GM12878 (cell line): ENCODE results near the gene ABHD1. TPM values are rescaled to one million over a fixed set of nuclear protein-coding genes. Genes with fewer than 3 reads are reported as not detected.
"Not testable (repeated sequence)": the region's sequence is repeated elsewhere in the genome, so short reads cannot be mapped to it uniquely, and the experiment has no call there.

Source experiments
- ATAC-seq: fragments of 200-7000 bp; cut with Tn5 transposase; 3 replicates; pipeline ENCODE4 v1.9.1; 2020; ENCODE audit warnings: mild to moderate bottlenecking, moderate library complexity
- BruUV-seq: library from RNA; stranded (reverse); fragments of 400-500 nt; replicated peaks from 2 replicates; lab custom pipeline; 2021; lab: Mats Ljungman, UMichigan
- CTCF ChIA-PET: fragments of 300-600 bp; sonication (Branson Sonifier 250); formaldehyde crosslinking; extraction: SDS; loops from one replicate; lab custom pipeline; 2021; ENCODE audit warnings: inconsistent platforms; lab: Yijun Ruan, JAX
- POLR2A ChIA-PET: fragments of 350-600 bp; formaldehyde crosslinking; extraction: SDS; loops from one replicate; lab custom pipeline; 2021; ENCODE audit warnings: inconsistent platforms; lab: Charles Lee
- RAD21 ChIA-PET: fragments of 300-600 bp; sonication (Branson Sonifier 250); formaldehyde crosslinking; loops from one replicate; lab custom pipeline; 2023; ENCODE audit warnings: antibody characterized with exemption; ENCODE audit not compliant: unreplicated experiment; lab: Charles Lee
- SMC1A ChIA-PET: fragments of 300-600 bp; sonication (Branson Sonifier 250); formaldehyde crosslinking; loops from one replicate; lab custom pipeline; 2023; ENCODE audit not compliant: unreplicated experiment, uncharacterized antibody; lab: Charles Lee
- DNase-seq: peaks from one replicate; pipeline ENCODE4 v3.0.0-alpha.2; 2011; ENCODE audit warnings: low read depth, low spot score
- FAIRE-seq: peaks from 3 replicates; lab custom pipeline; 2011; peaks lifted over from hg19 to GRCh38; lab: Jason Lieb, UNC
- H2AFZ ChIP-seq: 2 replicates; pipeline ENCODE4 v1.6.0; 2011; ENCODE audit warnings: low read depth, low read length, control low read depth; ENCODE audit not compliant: control insufficient read depth
- H3K27ac ChIP-seq: 2 replicates; pipeline ENCODE4 v1.5.1; 2011; ENCODE audit warnings: control low read depth; ENCODE audit not compliant: control insufficient read depth, insufficient read depth
- H3K27me3 ChIP-seq, 2 experiments: replicated peaks in 1 of 2; 2 replicates each; pipeline versions ENCODE4 v1.6.0 to v1.6.1; 2011; ENCODE audit warnings: low read length in 1 of 2; ENCODE audit not compliant: control insufficient read depth in 2 of 2, insufficient read depth in 2 of 2
- H3K36me3 ChIP-seq, 2 experiments: 2 replicates each; pipeline ENCODE4 v1.5.1; 2011; ENCODE audit warnings: low read length in 1 of 2; ENCODE audit not compliant: control insufficient read depth in 2 of 2, insufficient read depth in 2 of 2
- H3K4me1 ChIP-seq: 2 replicates; pipeline ENCODE4 v1.6.1; 2011; ENCODE audit warnings: mild to moderate bottlenecking, low read length, moderate library complexity, mixed read lengths; ENCODE audit not compliant: control insufficient read depth, insufficient read depth
- H3K4me2 ChIP-seq: 2 replicates; pipeline ENCODE4 v1.6.0; 2011; ENCODE audit warnings: control low read depth; ENCODE audit not compliant: control insufficient read depth, insufficient read depth
- H3K4me3 ChIP-seq: fragments of 200-600 bp; sonication (generic); 2 replicates; pipeline ENCODE4 v1.5.1; 2016
- H3K79me2 ChIP-seq: 2 replicates; pipeline ENCODE4 v1.6.0; 2011; ENCODE audit warnings: low read length; ENCODE audit not compliant: control insufficient read depth, insufficient read depth
- H3K9ac ChIP-seq: 2 replicates; pipeline ENCODE4 v1.8.0; 2011; ENCODE audit warnings: low read length, control low read depth, mixed read lengths; ENCODE audit not compliant: control insufficient read depth, insufficient read depth
- H3K9me3 ChIP-seq: replicated peaks from 3 replicates; pipeline ENCODE4 v1.5.1; 2011; ENCODE audit warnings: mild to moderate bottlenecking, low read length; ENCODE audit not compliant: control insufficient read depth, insufficient read depth
- H4K20me1 ChIP-seq: 2 replicates; pipeline ENCODE4 v1.6.0; 2011; ENCODE audit not compliant: control insufficient read depth, insufficient read depth
- BHLHE40 ChIP-seq, 2 experiments: fragments of 450-650 bp in 1 of 2; IDR thresholded peaks; 2 replicates each; pipeline ENCODE4 v1.6.1; 2011 to 2017; ENCODE audit warnings: low read depth in 2 of 2, borderline replicate concordance in 1 of 2, improper control_type of control experiment in 1 of 2, low read length in 1 of 2, mild to moderate bottlenecking in 1 of 2
- BMI1 ChIP-seq: fragments of 450-650 bp; IDR thresholded peaks from 2 replicates; pipeline ENCODE4 v1.6.1; 2016; ENCODE audit warnings: mild to moderate bottlenecking, moderate library complexity, borderline replicate concordance
- IRF5 ChIP-seq: fragments of 450-650 bp; IDR thresholded peaks from 2 replicates; pipeline ENCODE4 v1.6.1; 2017; ENCODE audit warnings: borderline replicate concordance
- NBN ChIP-seq: fragments of 450-650 bp; IDR thresholded peaks from 2 replicates; pipeline ENCODE4 v1.6.1; 2016
- PAX5 ChIP-seq: IDR thresholded peaks from 2 replicates; pipeline ENCODE4 v1.6.1; 2011; ENCODE audit warnings: low read depth, low read length, borderline replicate concordance
- RELB ChIP-seq: fragments of 450-650 bp; IDR thresholded peaks from 2 replicates; pipeline ENCODE4 v1.6.1; 2017; ENCODE audit warnings: low read depth, mild to moderate bottlenecking, moderate library complexity
- RUNX3 ChIP-seq: IDR thresholded peaks from 2 replicates; pipeline ENCODE4 v1.6.1; 2012; ENCODE audit warnings: low read length, inconsistent platforms
- WGBS: methylation state at CpG from one replicate; pipeline ENCODE4 v1.1.6; 2016; ENCODE audit warnings: low lambda C conversion rate; ENCODE audit not compliant: insufficient replicate concordance, insufficient coverage; ENCODE audit errors: missing lambda C conversion rate; 5-methylcytosine and 5-hydroxymethylcytosine counted together
- in situ Hi-C: fragments of 300-500 bp; cut with MboI; formaldehyde crosslinking; loops from 9 replicates; pipeline ENCODE4 v1.14.3; 2018; ENCODE audit warnings: mixed read lengths
- intact Hi-C: fragments of 100-400 bp; cut with micrococcal nuclease; formaldehyde crosslinking; loops from one replicate; pipeline ENCODE4 v1.14.2; 2022; ENCODE audit not compliant: unreplicated experiment
- polyA plus RNA-seq, 11 experiments: library from polyadenylated mRNA; depleted of rRNA in 4 of 11; unstranded in 6 of 11; stranded (reverse) in 5 of 11; fragments of >200 nt; fragmentation: Nextera tagmentation in 4 of 11; fragmentation: Illumina TruSeq in 1 of 11; extraction: Ambion mirVana in 4 of 11; extraction: Trizol in 1 of 11; gene quantifications; 1 replicate in 1 of 11; 2 replicates in 10 of 11; pipeline versions ENCODE4 v1.2.1 to v1.2.3, GENCODE V29; 2011 to 2016; ENCODE audit warnings: inconsistent platforms in 2 of 11, missing spikeins in 2 of 11, low read depth in 1 of 11
- total RNA-seq, 4 experiments: library from RNA; depleted of rRNA in 3 of 4; stranded (reverse); fragments of >200 nt in 3 of 4; fragmentation: Illumina TruSeq in 1 of 4; extraction: Trizol in 1 of 4; gene quantifications; 2 replicates each; pipeline versions ENCODE4 v1.2.1 to v1.2.3, GENCODE V29; 2013 to 2021

Gene ABHD1
- total and polyA plus RNA-seq, 10 of the 15 experiments (the other 5 are each of a cell fraction or from before 2014, with no cell fraction given): 0.04 to 0.35 (median 0.17) TPM; not detected in 2

GRCh38 chr2:27075566-27075871 lies 48.1 kb upstream of the ABHD1 start:
- ATAC-seq, H3K9ac ChIP-seq, DNase-seq, FAIRE-seq, H3K9me3 ChIP-seq, SMC1A ChIA-PET, in situ Hi-C loops, BruUV-seq, H3K27me3 ChIP-seq, H4K20me1 ChIP-seq, intact Hi-C loops, H3K79me2 ChIP-seq, H3K36me3 ChIP-seq: not testable (repeated sequence)
- ChIA-PET POLR2A (interaction anchor here (12.2 kb wide), 1 partner anchor 22 kb away, joined by 139 read pairs; the partner anchor contains the start of gene AGBL5), RAD21 (interaction anchor here (0.7 kb wide), 2 partner anchors 11 to 24 kb away, joined by 3 to 4 read pairs; partner anchors contain the start of gene AGBL5), CTCF (interaction anchor here (1.0 to 2.4 kb wide), 3 partner anchors 8 to 24 kb away, joined by 4 to 12 read pairs (median 8); partner anchors contain the start of genes AGBL5 and KHK)
- Histone ChIP-seq H3K4me1 (peaks cover 35% of the 10 kb centered on the region), H3K4me2 (peak overlapping the region; percentile 61), H2AFZ (peak overlapping the region; percentile 31; the same call in 1 of the 2 replicates), H3K27ac (peak overlapping the region; percentile 74), H3K4me3 (peak overlapping the region; percentile 31)
- 47% methylated on average over 6 of the region's 6 CpGs for WGBS
- TF ChIP-seq NBN (peak; percentile 21; the same call in 1 of the 2 replicates), PAX5 (peak; percentile 57; the same call in 1 of the 2 replicates), BHLHE40 (IDR thresholded peaks at IDR 0.05; ENCODE audit: borderline replicate concordance in 1 of 2, low read depth in 2 of 2, low read length in 1 of 2) (0 out of 4 replicates have a peak, but pooled peaks of 1 of the 2 experiments have one; percentile 11), RUNX3 (0 out of 2 replicates have a peak, but pooled peaks have one; percentile 8)

GRCh38 chr2:27076323-27076722 lies 47.3 kb upstream of the ABHD1 start:
- Histone ChIP-seq H3K36me3 (no peaks in the 10 kb centered on the region), H3K27me3 (no peaks in the 10 kb centered on the region), H3K9me3 (no peaks in the 10 kb centered on the region), H3K27ac (no peak overlapping the region), H3K4me2 (no peak overlapping the region), H3K4me1 (peaks cover 41% of the 10 kb centered on the region), H3K9ac (no peak overlapping the region), H4K20me1 (no peaks in the 10 kb centered on the region), H3K79me2 (peaks cover 2% of the 10 kb centered on the region), H2AFZ (no peak overlapping the region), H3K4me3 (no peak overlapping the region)
- SMC1A ChIA-PET: interaction anchor here (0.7 kb wide), 1 partner anchor 31 kb away, joined by 3 read pairs; no protein-coding TSS in a partner anchor
- BruUV-seq: no TSS peak
- RAD21 ChIA-PET: no interaction called here
- DNase-seq (no peak), ATAC-seq (no peak), FAIRE-seq (no peak)
- CTCF ChIA-PET: interaction anchor here (1.1 kb wide), 2 partner anchors 11 to 25 kb away, joined by 3 to 9 read pairs; partner anchors contain the start of genes AGBL5 and KHK
- intact Hi-C loops: no loop called here
- in situ Hi-C loops: no loop called here
- WGBS: 92% methylated on average over 4 of the region's 4 CpGs
- POLR2A ChIA-PET: interaction anchor here (0.7 kb wide), 1 partner anchor 26 kb away, joined by 3 read pairs; the partner anchor contains the start of gene AGBL5
- TF ChIP-seq IRF5 (no peak), BMI1 (no peak), RELB (no peak)
